ENCODE measurements around the gene ZNF311. TPM values are rescaled to one million over a fixed set of nuclear protein-coding genes. Genes with fewer than 3 reads are reported as not detected.

Gene ZNF311
- total and polyA plus RNA-seq, 9 of the 15 experiments (the other 6 are each of a cell fraction or from before 2014, with no cell fraction given), result 5.1 to 10.0 (median 7.5) TPM

GRCh38 chr6:28982476-28983266 lies 22.4 kb downstream of the ZNF311 start (continued):
- no peak for TF ChIP-seq PATZ1 (CRISPR knock-in tag; IDR thresholded peaks at IDR 0.05; ENCODE audit: borderline replicate concordance)
- TF ChIP-seq HLTF (IDR thresholded peaks at IDR 0.05), result no peak
- peak; percentile 17 for TF ChIP-seq GATAD2B (IDR thresholded peaks at IDR 0.05; ENCODE audit: borderline replicate concordance)
- TF ChIP-seq BRCA1 (IDR thresholded peaks at IDR 0.05), result no peak
- TF ChIP-seq BRCA1 (CRISPR knock-in tag; IDR thresholded peaks at IDR 0.05), result no peak
- no peak for TF ChIP-seq ZSCAN32 (CRISPR knock-in tag; IDR thresholded peaks at IDR 0.05)
- TF ChIP-seq VEZF1 (CRISPR knock-in tag; IDR thresholded peaks at IDR 0.05), result no peak; the same call in 1 of the 2 replicates
- TF ChIP-seq, protein P1, sequence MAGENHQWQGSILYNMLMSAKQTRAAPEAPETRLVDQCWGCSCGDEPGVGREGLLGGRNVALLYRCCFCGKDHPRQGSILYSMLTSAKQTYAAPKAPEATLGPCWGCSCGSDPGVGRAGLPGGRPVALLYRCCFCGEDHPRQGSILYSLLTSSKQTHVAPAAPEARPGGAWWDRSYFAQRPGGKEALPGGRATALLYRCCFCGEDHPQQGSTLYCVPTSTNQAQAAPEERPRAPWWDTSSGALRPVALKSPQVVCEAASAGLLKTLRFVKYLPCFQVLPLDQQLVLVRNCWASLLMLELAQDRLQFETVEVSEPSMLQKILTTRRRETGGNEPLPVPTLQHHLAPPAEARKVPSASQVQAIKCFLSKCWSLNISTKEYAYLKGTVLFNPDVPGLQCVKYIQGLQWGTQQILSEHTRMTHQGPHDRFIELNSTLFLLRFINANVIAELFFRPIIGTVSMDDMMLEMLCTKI (IDR thresholded peaks at IDR 0.05; ENCODE audit: partially characterized antibody), result no peak
- peak in 1 of 3 experiments; percentile 80 for TF ChIP-seq YY1 (IDR thresholded peaks at IDR 0.05; ENCODE audit: borderline replicate concordance in 1 of 3, control insufficient read depth in 1 of 3, extremely low read depth in 1 of 3, insufficient read depth in 3 of 3, insufficient read length in 1 of 3, insufficient replicate concordance in 2 of 3, low read depth in 1 of 3, low read length in 2 of 3)
- peak; percentile 46 for TF ChIP-seq RBFOX2 (IDR thresholded peaks at IDR 0.05; ENCODE audit: low read depth, low read length)
- TF ChIP-seq, protein P2, sequence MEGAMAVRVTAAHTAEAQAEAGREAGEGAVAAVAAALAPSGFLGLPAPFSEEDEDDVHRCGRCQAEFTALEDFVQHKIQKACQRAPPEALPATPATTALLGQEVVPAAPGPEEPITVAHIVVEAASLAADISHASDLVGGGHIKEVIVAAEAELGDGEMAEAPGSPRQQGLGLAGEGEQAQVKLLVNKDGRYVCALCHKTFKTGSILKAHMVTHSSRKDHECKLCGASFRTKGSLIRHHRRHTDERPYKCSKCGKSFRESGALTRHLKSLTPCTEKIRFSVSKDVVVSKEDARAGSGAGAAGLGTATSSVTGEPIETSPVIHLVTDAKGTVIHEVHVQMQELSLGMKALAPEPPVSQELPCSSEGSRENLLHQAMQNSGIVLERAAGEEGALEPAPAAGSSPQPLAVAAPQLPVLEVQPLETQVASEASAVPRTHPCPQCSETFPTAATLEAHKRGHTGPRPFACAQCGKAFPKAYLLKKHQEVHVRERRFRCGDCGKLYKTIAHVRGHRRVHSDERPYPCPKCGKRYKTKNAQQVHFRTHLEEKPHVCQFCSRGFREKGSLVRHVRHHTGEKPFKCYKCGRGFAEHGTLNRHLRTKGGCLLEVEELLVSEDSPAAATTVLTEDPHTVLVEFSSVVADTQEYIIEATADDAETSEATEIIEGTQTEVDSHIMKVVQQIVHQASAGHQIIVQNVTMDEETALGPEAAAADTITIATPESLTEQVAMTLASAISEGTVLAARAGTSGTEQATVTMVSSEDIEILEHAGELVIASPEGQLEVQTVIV (CRISPR knock-in tag; IDR thresholded peaks at IDR 0.05; ENCODE audit: borderline replicate concordance), result no peak
- TF ChIP-seq ETS2 (tag; IDR thresholded peaks at IDR 0.05; ENCODE audit: borderline replicate concordance, poor library complexity, severe bottlenecking), result no peak
- no peak for TF ChIP-seq TAF15 (IDR thresholded peaks at IDR 0.05; ENCODE audit: low read depth, low read length)
- TF ChIP-seq RBM39 (optimal IDR thresholded peaks at IDR 0.05; ENCODE audit: low read depth, low read length), result no peak
- no peak for TF ChIP-seq CBX2 (IDR thresholded peaks at IDR 0.05; ENCODE audit: insufficient read depth, low read length, poor library complexity, severe bottlenecking)
- TF ChIP-seq POU5F1 (IDR thresholded peaks at IDR 0.05; ENCODE audit: borderline replicate concordance, low read depth, low read length, partially characterized antibody), result no peak
- no peak for TF ChIP-seq ZNF316 (IDR thresholded peaks at IDR 0.05)
- no peak for TF ChIP-seq ZNF436 (CRISPR knock-in tag; IDR thresholded peaks at IDR 0.05)
